Measurements from ENCODE around the gene SORCS2. TPM values are rescaled to one million over a fixed set of nuclear protein-coding genes. Genes with fewer than 3 reads are reported as not detected.

SORCS2 gene
- total RNA-seq, 1 experiment from 2014 or later = 0.15 TPM

DNA sequence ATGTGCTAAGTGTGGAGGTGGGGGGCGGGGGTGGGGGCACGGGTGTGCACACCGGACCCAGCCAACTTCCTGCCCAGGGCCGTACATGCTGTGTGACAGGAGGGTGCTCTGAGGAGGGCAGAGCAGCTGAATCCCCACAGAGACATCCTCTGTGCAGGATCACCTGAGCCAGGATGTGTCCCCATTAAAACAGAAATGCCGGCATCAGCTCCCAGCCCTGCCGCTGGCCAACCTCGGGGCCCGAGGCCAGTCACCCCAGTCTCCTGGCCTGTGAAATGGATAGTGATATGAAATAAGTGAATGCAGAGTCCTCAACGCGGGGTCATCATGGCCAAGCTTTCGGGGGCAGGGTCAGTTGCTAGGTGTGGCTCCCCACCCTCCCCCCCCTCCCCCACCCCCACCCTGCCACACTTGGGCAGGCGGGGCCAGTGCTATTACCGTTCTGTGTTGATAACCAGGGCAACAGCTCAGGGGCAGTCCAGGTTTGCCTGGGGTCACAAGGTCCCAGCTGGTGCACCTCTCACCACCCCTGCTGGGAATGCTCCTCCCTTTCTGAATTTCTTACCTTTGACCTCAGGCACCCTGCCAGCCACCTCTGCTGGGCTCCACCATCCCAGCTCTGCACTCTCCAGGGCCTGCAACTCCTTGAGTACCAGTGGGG lies 469.6 kb downstream of the SORCS2 start:
- Histone ChIP-seq H3K9me3 (ENCODE audit: control insufficient read depth, insufficient read depth, low read depth, low read length) (no peaks in the 10 kb centered on the region), H3K4me1 (ENCODE audit: control insufficient read depth, insufficient read depth, low read length) (no peaks in the 10 kb centered on the region), H3K27ac (ENCODE audit: low read length) (no peak overlapping the region), H3K36me3 (ENCODE audit: control insufficient read depth, insufficient read depth, low read length) (no peaks in the 10 kb centered on the region), H3K27me3 (ENCODE audit: control insufficient read depth, insufficient read depth, low read length) (no peaks in the 10 kb centered on the region), H3K4me3 (ENCODE audit: low read depth in 2 of 2, low read length in 2 of 2) (no peak overlapping the region)
- TF ChIP-seq POLR2AphosphoS5 (IDR thresholded peaks at IDR 0.05; ENCODE audit: low read depth, low read length) = no peak
- no peak for TF ChIP-seq TCF7L2 (IDR thresholded peaks at IDR 0.05; ENCODE audit: low read depth, low read length)
- TF ChIP-seq, protein P1, sequence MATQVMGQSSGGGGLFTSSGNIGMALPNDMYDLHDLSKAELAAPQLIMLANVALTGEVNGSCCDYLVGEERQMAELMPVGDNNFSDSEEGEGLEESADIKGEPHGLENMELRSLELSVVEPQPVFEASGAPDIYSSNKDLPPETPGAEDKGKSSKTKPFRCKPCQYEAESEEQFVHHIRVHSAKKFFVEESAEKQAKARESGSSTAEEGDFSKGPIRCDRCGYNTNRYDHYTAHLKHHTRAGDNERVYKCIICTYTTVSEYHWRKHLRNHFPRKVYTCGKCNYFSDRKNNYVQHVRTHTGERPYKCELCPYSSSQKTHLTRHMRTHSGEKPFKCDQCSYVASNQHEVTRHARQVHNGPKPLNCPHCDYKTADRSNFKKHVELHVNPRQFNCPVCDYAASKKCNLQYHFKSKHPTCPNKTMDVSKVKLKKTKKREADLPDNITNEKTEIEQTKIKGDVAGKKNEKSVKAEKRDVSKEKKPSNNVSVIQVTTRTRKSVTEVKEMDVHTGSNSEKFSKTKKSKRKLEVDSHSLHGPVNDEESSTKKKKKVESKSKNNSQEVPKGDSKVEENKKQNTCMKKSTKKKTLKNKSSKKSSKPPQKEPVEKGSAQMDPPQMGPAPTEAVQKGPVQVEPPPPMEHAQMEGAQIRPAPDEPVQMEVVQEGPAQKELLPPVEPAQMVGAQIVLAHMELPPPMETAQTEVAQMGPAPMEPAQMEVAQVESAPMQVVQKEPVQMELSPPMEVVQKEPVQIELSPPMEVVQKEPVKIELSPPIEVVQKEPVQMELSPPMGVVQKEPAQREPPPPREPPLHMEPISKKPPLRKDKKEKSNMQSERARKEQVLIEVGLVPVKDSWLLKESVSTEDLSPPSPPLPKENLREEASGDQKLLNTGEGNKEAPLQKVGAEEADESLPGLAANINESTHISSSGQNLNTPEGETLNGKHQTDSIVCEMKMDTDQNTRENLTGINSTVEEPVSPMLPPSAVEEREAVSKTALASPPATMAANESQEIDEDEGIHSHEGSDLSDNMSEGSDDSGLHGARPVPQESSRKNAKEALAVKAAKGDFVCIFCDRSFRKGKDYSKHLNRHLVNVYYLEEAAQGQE (IDR thresholded peaks at IDR 0.05; ENCODE audit: insufficient read depth in 1 of 2, low read depth in 2 of 2, low read length in 1 of 2) = no peak
- TF ChIP-seq, protein P2, sequence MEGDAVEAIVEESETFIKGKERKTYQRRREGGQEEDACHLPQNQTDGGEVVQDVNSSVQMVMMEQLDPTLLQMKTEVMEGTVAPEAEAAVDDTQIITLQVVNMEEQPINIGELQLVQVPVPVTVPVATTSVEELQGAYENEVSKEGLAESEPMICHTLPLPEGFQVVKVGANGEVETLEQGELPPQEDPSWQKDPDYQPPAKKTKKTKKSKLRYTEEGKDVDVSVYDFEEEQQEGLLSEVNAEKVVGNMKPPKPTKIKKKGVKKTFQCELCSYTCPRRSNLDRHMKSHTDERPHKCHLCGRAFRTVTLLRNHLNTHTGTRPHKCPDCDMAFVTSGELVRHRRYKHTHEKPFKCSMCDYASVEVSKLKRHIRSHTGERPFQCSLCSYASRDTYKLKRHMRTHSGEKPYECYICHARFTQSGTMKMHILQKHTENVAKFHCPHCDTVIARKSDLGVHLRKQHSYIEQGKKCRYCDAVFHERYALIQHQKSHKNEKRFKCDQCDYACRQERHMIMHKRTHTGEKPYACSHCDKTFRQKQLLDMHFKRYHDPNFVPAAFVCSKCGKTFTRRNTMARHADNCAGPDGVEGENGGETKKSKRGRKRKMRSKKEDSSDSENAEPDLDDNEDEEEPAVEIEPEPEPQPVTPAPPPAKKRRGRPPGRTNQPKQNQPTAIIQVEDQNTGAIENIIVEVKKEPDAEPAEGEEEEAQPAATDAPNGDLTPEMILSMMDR (IDR thresholded peaks at IDR 0.05) = no peak
- TF ChIP-seq SIN3A (IDR thresholded peaks at IDR 0.05; ENCODE audit: borderline replicate concordance, insufficient read depth, low read depth, low read length) = no peak
- ChIA-PET POLR2A (no interaction called here), CTCF (no interaction called here)
- DNase-seq (ENCODE audit: low read depth, low spot score) = no peak
- no peak for ATAC-seq
- intact Hi-C loops (cut with micrococcal nuclease; ENCODE audit: unreplicated experiment) = no loop called here
- in situ Hi-C loops (cut with HindIII; ENCODE audit: low pct_unique_long_range_greater_than_20kb, low sequenced_read_pairs) = no loop called here
- BruUV-seq (replicated peaks) = no TSS peak

DNA sequence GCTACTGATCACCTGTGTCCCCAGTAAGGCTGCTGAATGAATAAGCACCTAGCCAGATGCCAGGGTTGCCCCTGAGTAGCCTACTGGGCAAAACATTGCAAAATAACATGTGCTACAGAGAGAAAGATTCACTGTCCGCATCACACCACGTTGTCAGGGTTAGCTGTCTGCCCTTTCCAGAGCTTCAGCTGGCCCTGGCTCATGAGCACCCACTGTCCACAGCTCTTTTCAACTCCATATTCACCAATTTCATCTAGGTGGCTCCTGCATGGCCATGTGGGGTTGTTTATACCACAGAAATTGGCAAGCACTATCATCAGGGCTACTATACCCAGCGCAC lies 470.1 kb downstream of the SORCS2 start:
- ChIA-PET CTCF (no interaction called here), POLR2A (no interaction called here)
- no peaks in the 10 kb centered on the region for H3K27me3 ChIP-seq (ENCODE audit: control insufficient read depth, insufficient read depth, low read length)
- H3K4me1 ChIP-seq (ENCODE audit: control insufficient read depth, insufficient read depth, low read length) = no peaks in the 10 kb centered on the region
- no peak overlapping the region for H3K4me3 ChIP-seq (ENCODE audit: low read depth in 2 of 2, low read length in 2 of 2)
- no peak overlapping the region for H3K27ac ChIP-seq (ENCODE audit: low read length)
- no TSS peak for BruUV-seq (replicated peaks)
- ATAC-seq (no peak), DNase-seq (ENCODE audit: low read depth, low spot score) (no peak)
- in situ Hi-C loops (cut with HindIII; ENCODE audit: low pct_unique_long_range_greater_than_20kb, low sequenced_read_pairs) = no loop called here
- intact Hi-C loops (cut with micrococcal nuclease; ENCODE audit: unreplicated experiment) = no loop called here
- H3K9me3 ChIP-seq (ENCODE audit: control insufficient read depth, insufficient read depth, low read depth, low read length) = no peaks in the 10 kb centered on the region
- TF ChIP-seq, protein P2 (IDR thresholded peaks at IDR 0.05) = no peak
- TF ChIP-seq POLR2AphosphoS5 (IDR thresholded peaks at IDR 0.05; ENCODE audit: low read depth, low read length) (no peak), TCF7L2 (IDR thresholded peaks at IDR 0.05; ENCODE audit: low read depth, low read length) (no peak), SIN3A (IDR thresholded peaks at IDR 0.05; ENCODE audit: borderline replicate concordance, insufficient read depth, low read depth, low read length) (no peak)
- TF ChIP-seq, protein P1 (IDR thresholded peaks at IDR 0.05; ENCODE audit: insufficient read depth in 1 of 2, low read depth in 2 of 2, low read length in 1 of 2) = no peak
- no peaks in the 10 kb centered on the region for H3K36me3 ChIP-seq (ENCODE audit: control insufficient read depth, insufficient read depth, low read length)

Measured in Panc1 (cell line).